D721Med (cell line): ENCODE measurements around the gene EPHA8.

ENCODE experiments used
- DNase-seq: peaks from one replicate; pipeline ENCODE4 v3.0.0; 2011; ENCODE audit warnings: low spot score; ENCODE audit not compliant: insufficient read length
- FAIRE-seq: peaks from 2 replicates; lab custom pipeline; 2011; peaks lifted over from hg19 to GRCh38; lab: Jason Lieb, UNC
- CTCF ChIP-seq: IDR thresholded peaks from 2 replicates; pipeline ENCODE4 v1.5.1; 2012; ENCODE audit warnings: mild to moderate bottlenecking, control low read depth; ENCODE audit not compliant: insufficient read depth; ENCODE audit errors: missing control alignments

EPHA8 gene

GRCh38 chr1:22584001-22584562 lies 20.8 kb downstream of the EPHA8 start:
- DNase-seq (no peak), FAIRE-seq (no peak)
- no peak for TF ChIP-seq CTCF

GRCh38 chr1:22584970-22585369 lies 21.7 kb downstream of the EPHA8 start:
- TF ChIP-seq CTCF = no peak
- FAIRE-seq (no peak), DNase-seq (no peak)

- no peak for FAIRE-seq
- no peak for TF ChIP-seq CTCF
- DNase-seq = no peak
Observed at GRCh38 chr1:22585471-22585870, 22.2 kb downstream of the EPHA8 start.

- no peak for FAIRE-seq
- no peak for DNase-seq
- TF ChIP-seq CTCF = no peak
Observed at GRCh38 chr1:22586356-22587130, 23.3 kb downstream of the EPHA8 start.

- no peak for TF ChIP-seq CTCF
- FAIRE-seq (no peak), DNase-seq (no peak)
Observed at GRCh38 chr1:22587247-22587646, 24.0 kb downstream of the EPHA8 start.

- DNase-seq (no peak), FAIRE-seq (no peak)
- TF ChIP-seq CTCF = no peak
Observed at GRCh38 chr1:22588899-22589422, 25.7 kb downstream of the EPHA8 start.

GRCh38 chr1:22591576-22591975 lies 28.3 kb downstream of the EPHA8 start:
- TF ChIP-seq CTCF = no peak
- DNase-seq (no peak), FAIRE-seq (no peak)
